Measurements from ENCODE around the gene TRO. TPM values are rescaled to one million over a fixed set of nuclear protein-coding genes. Genes with fewer than 3 reads are reported as not detected.

The TRO gene
- total RNA-seq, 1 experiment from 2014 or later, result not detected

- no TSS peak for BruUV-seq (replicated peaks)
- DNase-seq, result no peak
- Histone ChIP-seq H3K4me1 (replicated peaks; ENCODE audit: insufficient read depth) (no peaks in the 10 kb centered on the region), H2AFZ (no peak overlapping the region), H3K4me3 (no peak overlapping the region), H3F3A (ENCODE audit: insufficient read depth, low read depth) (no peaks in the 10 kb centered on the region), H3K9me2 (ENCODE audit: insufficient read depth) (no peaks in the 10 kb centered on the region), H3K4me2 (no peak overlapping the region), H3K27me3 (ENCODE audit: insufficient read depth, low read depth) (no peaks in the 10 kb centered on the region; the same call in 1 of the 2 replicates), H3K79me2 (ENCODE audit: low read depth) (no peaks in the 10 kb centered on the region), H3K9me3 (ENCODE audit: insufficient read depth, low read depth) (no peaks in the 10 kb centered on the region), H3K27ac (no peak overlapping the region), H4K20me1 (ENCODE audit: insufficient read depth) (no peaks in the 10 kb centered on the region), H3K36me3 (ENCODE audit: low read depth) (no peaks in the 10 kb centered on the region)
- POLR2A ChIA-PET (ENCODE audit: unreplicated experiment), result no interaction called here
- intact Hi-C loops (cut with micrococcal nuclease; ENCODE audit: unreplicated experiment), result no loop called here
- CTCF ChIA-PET, result no interaction called here
- TF ChIP-seq, protein P1, sequence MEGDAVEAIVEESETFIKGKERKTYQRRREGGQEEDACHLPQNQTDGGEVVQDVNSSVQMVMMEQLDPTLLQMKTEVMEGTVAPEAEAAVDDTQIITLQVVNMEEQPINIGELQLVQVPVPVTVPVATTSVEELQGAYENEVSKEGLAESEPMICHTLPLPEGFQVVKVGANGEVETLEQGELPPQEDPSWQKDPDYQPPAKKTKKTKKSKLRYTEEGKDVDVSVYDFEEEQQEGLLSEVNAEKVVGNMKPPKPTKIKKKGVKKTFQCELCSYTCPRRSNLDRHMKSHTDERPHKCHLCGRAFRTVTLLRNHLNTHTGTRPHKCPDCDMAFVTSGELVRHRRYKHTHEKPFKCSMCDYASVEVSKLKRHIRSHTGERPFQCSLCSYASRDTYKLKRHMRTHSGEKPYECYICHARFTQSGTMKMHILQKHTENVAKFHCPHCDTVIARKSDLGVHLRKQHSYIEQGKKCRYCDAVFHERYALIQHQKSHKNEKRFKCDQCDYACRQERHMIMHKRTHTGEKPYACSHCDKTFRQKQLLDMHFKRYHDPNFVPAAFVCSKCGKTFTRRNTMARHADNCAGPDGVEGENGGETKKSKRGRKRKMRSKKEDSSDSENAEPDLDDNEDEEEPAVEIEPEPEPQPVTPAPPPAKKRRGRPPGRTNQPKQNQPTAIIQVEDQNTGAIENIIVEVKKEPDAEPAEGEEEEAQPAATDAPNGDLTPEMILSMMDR (conservative IDR thresholded peaks at IDR 0.05), result no peak
- TF ChIP-seq EZH2 (IDR thresholded peaks at IDR 0.05; ENCODE audit: low read depth), result no peak
Observed at GRCh38 chrX:54934890-54935289, 14.3 kb downstream of the TRO start.

DNA sequence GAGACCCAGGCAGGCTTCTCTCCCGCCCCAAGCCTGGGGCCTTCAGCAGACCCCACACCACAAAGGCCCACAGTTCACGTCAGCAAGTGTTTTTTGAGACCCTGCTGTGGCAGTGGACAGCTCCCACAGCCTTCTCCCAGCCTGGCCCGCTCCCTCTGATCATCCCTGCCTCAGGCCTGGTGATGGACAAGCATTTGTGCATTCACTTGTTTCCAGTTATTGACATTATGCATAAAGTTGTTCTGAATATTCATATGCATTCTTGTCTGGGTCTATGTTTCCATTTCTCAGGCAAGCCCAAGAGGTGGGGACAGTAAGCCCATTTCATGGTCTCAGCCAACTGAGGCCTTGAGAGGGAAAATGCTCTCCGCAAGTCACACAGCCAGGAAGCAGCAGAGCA is 14.7 kb downstream of the TRO start:
- Histone ChIP-seq H3K4me1 (replicated peaks; ENCODE audit: insufficient read depth) (no peaks in the 10 kb centered on the region), H3K27ac (no peak overlapping the region), H3K27me3 (ENCODE audit: insufficient read depth, low read depth) (no peaks in the 10 kb centered on the region; the same call in 1 of the 2 replicates), H3K4me2 (no peak overlapping the region), H3K79me2 (ENCODE audit: low read depth) (no peaks in the 10 kb centered on the region), H3K4me3 (no peak overlapping the region), H3K9me2 (ENCODE audit: insufficient read depth) (no peaks in the 10 kb centered on the region), H3K9me3 (ENCODE audit: insufficient read depth, low read depth) (no peaks in the 10 kb centered on the region), H2AFZ (no peak overlapping the region), H3F3A (ENCODE audit: insufficient read depth, low read depth) (no peaks in the 10 kb centered on the region), H4K20me1 (ENCODE audit: insufficient read depth) (no peaks in the 10 kb centered on the region), H3K36me3 (ENCODE audit: low read depth) (no peaks in the 10 kb centered on the region)
- no TSS peak for BruUV-seq (replicated peaks)
- TF ChIP-seq EZH2 (IDR thresholded peaks at IDR 0.05; ENCODE audit: low read depth), result no peak
- TF ChIP-seq, protein P1 (conservative IDR thresholded peaks at IDR 0.05), result no peak
- ChIA-PET POLR2A (ENCODE audit: unreplicated experiment) (no interaction called here), CTCF (no interaction called here)
- no peak for DNase-seq
- intact Hi-C loops (cut with micrococcal nuclease; ENCODE audit: unreplicated experiment), result no loop called here

DNA sequence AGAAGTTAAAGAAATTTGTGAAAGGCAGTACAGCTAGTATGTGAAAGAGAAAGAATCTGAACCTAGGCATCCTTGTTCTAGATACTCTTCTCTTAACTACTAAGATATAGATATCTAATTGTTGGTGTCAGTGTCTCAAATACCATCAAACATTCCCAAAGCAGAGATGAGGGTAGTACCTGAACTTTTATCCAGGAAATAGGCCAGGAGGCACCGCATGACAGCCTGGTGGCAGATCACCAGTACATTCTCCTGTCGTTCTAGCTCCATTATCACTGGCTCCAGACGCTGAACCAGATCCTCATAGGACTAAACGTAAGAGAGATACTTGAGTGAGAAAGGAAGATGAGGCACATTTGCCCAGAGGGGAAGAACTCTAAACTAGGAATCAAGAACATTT is 16.8 kb downstream of the TRO start:
- ChIA-PET CTCF (no interaction called here), POLR2A (ENCODE audit: unreplicated experiment) (interaction anchor here (0.6 kb wide), 1 partner anchor 35 kb away, joined by 3 read pairs; no protein-coding TSS in a partner anchor)
- Histone ChIP-seq H3K79me2 (ENCODE audit: low read depth) (no peaks in the 10 kb centered on the region), H3K27ac (no peak overlapping the region), H3K4me2 (no peak overlapping the region), H3K9me3 (ENCODE audit: insufficient read depth, low read depth) (no peaks in the 10 kb centered on the region), H3F3A (ENCODE audit: insufficient read depth, low read depth) (no peaks in the 10 kb centered on the region), H3K27me3 (ENCODE audit: insufficient read depth, low read depth) (no peaks in the 10 kb centered on the region; the same call in 1 of the 2 replicates), H3K4me3 (no peak overlapping the region), H4K20me1 (ENCODE audit: insufficient read depth) (no peaks in the 10 kb centered on the region), H2AFZ (no peak overlapping the region), H3K36me3 (ENCODE audit: low read depth) (no peaks in the 10 kb centered on the region), H3K4me1 (replicated peaks; ENCODE audit: insufficient read depth) (no peaks in the 10 kb centered on the region), H3K9me2 (ENCODE audit: insufficient read depth) (no peaks in the 10 kb centered on the region)
- no peak for DNase-seq
- intact Hi-C loops (cut with micrococcal nuclease; ENCODE audit: unreplicated experiment), result no loop called here
- no peak for TF ChIP-seq EZH2 (IDR thresholded peaks at IDR 0.05; ENCODE audit: low read depth)
- no TSS peak for BruUV-seq (replicated peaks)

- TF ChIP-seq EZH2 (IDR thresholded peaks at IDR 0.05; ENCODE audit: low read depth), result no peak
- TF ChIP-seq, protein P1 (conservative IDR thresholded peaks at IDR 0.05), result no peak
- ChIA-PET CTCF (no interaction called here), POLR2A (ENCODE audit: unreplicated experiment) (no interaction called here)
- no peaks in the 10 kb centered on the region for H3K36me3 ChIP-seq (ENCODE audit: low read depth)
- H3K79me2 ChIP-seq (ENCODE audit: low read depth), result no peaks in the 10 kb centered on the region
- no peaks in the 10 kb centered on the region for H4K20me1 ChIP-seq (ENCODE audit: insufficient read depth)
- no peak overlapping the region for H3K27ac ChIP-seq
- no peaks in the 10 kb centered on the region for H3K27me3 ChIP-seq (ENCODE audit: insufficient read depth, low read depth)
- intact Hi-C loops (cut with micrococcal nuclease; ENCODE audit: unreplicated experiment), result no loop called here
- H3K4me1 ChIP-seq (replicated peaks; ENCODE audit: insufficient read depth), result no peaks in the 10 kb centered on the region
- H3K4me3 ChIP-seq, result no peak overlapping the region
- H3K4me2 ChIP-seq, result no peak overlapping the region
- no peaks in the 10 kb centered on the region for H3K9me3 ChIP-seq (ENCODE audit: insufficient read depth, low read depth)
- H2AFZ ChIP-seq, result no peak overlapping the region
- no TSS peak for BruUV-seq (replicated peaks)
- H3F3A ChIP-seq (ENCODE audit: insufficient read depth, low read depth), result no peaks in the 10 kb centered on the region
- no peaks in the 10 kb centered on the region for H3K9me2 ChIP-seq (ENCODE audit: insufficient read depth)
- no peak for DNase-seq
Observed at GRCh38 chrX:54944816-54945215, 24.2 kb downstream of the TRO start.

Data from PC-9 (cell line).